GM12878 (cell line): ENCODE data around the gene COL9A2. TPM values are rescaled to one million over a fixed set of nuclear protein-coding genes. Genes with fewer than 3 reads are reported as not detected.

Experiments used
- ATAC-seq: fragments of 200-7000 bp; cut with Tn5 transposase; 3 replicates; pipeline ENCODE4 v1.9.1; 2020; ENCODE audit warnings: mild to moderate bottlenecking, moderate library complexity
- BruUV-seq: library from RNA; stranded (reverse); fragments of 400-500 nt; replicated peaks from 2 replicates; lab custom pipeline; 2021; lab: Mats Ljungman, UMichigan
- CTCF ChIA-PET: fragments of 300-600 bp; sonication (Branson Sonifier 250); formaldehyde crosslinking; extraction: SDS; loops from one replicate; lab custom pipeline; 2021; ENCODE audit warnings: inconsistent platforms; lab: Yijun Ruan, JAX
- POLR2A ChIA-PET: fragments of 350-600 bp; formaldehyde crosslinking; extraction: SDS; loops from one replicate; lab custom pipeline; 2021; ENCODE audit warnings: inconsistent platforms; lab: Charles Lee
- RAD21 ChIA-PET: fragments of 300-600 bp; sonication (Branson Sonifier 250); formaldehyde crosslinking; loops from one replicate; lab custom pipeline; 2023; ENCODE audit warnings: antibody characterized with exemption; ENCODE audit not compliant: unreplicated experiment; lab: Charles Lee
- SMC1A ChIA-PET: fragments of 300-600 bp; sonication (Branson Sonifier 250); formaldehyde crosslinking; loops from one replicate; lab custom pipeline; 2023; ENCODE audit not compliant: unreplicated experiment, uncharacterized antibody; lab: Charles Lee
- DNase-seq: peaks from one replicate; pipeline ENCODE4 v3.0.0-alpha.2; 2011; ENCODE audit warnings: low read depth, low spot score
- FAIRE-seq: peaks from 3 replicates; lab custom pipeline; 2011; peaks lifted over from hg19 to GRCh38; lab: Jason Lieb, UNC
- H2AFZ ChIP-seq: 2 replicates; pipeline ENCODE4 v1.6.0; 2011; ENCODE audit warnings: low read depth, low read length, control low read depth; ENCODE audit not compliant: control insufficient read depth
- H3K27ac ChIP-seq: 2 replicates; pipeline ENCODE4 v1.5.1; 2011; ENCODE audit warnings: control low read depth; ENCODE audit not compliant: control insufficient read depth, insufficient read depth
- H3K27me3 ChIP-seq, 2 experiments: replicated peaks in 1 of 2; 2 replicates each; pipeline versions ENCODE4 v1.6.0 to v1.6.1; 2011; ENCODE audit warnings: low read length in 1 of 2; ENCODE audit not compliant: control insufficient read depth in 2 of 2, insufficient read depth in 2 of 2
- H3K36me3 ChIP-seq, 2 experiments: 2 replicates each; pipeline ENCODE4 v1.5.1; 2011; ENCODE audit warnings: low read length in 1 of 2; ENCODE audit not compliant: control insufficient read depth in 2 of 2, insufficient read depth in 2 of 2
- H3K4me1 ChIP-seq: 2 replicates; pipeline ENCODE4 v1.6.1; 2011; ENCODE audit warnings: mild to moderate bottlenecking, low read length, moderate library complexity, mixed read lengths; ENCODE audit not compliant: control insufficient read depth, insufficient read depth
- H3K4me2 ChIP-seq: 2 replicates; pipeline ENCODE4 v1.6.0; 2011; ENCODE audit warnings: control low read depth; ENCODE audit not compliant: control insufficient read depth, insufficient read depth
- H3K4me3 ChIP-seq: fragments of 200-600 bp; sonication (generic); 2 replicates; pipeline ENCODE4 v1.5.1; 2016
- H3K79me2 ChIP-seq: 2 replicates; pipeline ENCODE4 v1.6.0; 2011; ENCODE audit warnings: low read length; ENCODE audit not compliant: control insufficient read depth, insufficient read depth
- H3K9ac ChIP-seq: 2 replicates; pipeline ENCODE4 v1.8.0; 2011; ENCODE audit warnings: low read length, control low read depth, mixed read lengths; ENCODE audit not compliant: control insufficient read depth, insufficient read depth
- H3K9me3 ChIP-seq: replicated peaks from 3 replicates; pipeline ENCODE4 v1.5.1; 2011; ENCODE audit warnings: mild to moderate bottlenecking, low read length; ENCODE audit not compliant: control insufficient read depth, insufficient read depth
- H4K20me1 ChIP-seq: 2 replicates; pipeline ENCODE4 v1.6.0; 2011; ENCODE audit not compliant: control insufficient read depth, insufficient read depth
- NFIC ChIP-seq: IDR thresholded peaks from 2 replicates; pipeline ENCODE4 v1.6.1; 2012; ENCODE audit warnings: low read depth, mild to moderate bottlenecking, inconsistent platforms, low read length, moderate library complexity
- SMC3 ChIP-seq: IDR thresholded peaks from 2 replicates; pipeline ENCODE4 v1.6.1; 2011; ENCODE audit warnings: low read length, improper control_type of control experiment, borderline replicate concordance
- WGBS: methylation state at CpG from one replicate; pipeline ENCODE4 v1.1.6; 2016; ENCODE audit warnings: low lambda C conversion rate; ENCODE audit not compliant: insufficient replicate concordance, insufficient coverage; ENCODE audit errors: missing lambda C conversion rate; 5-methylcytosine and 5-hydroxymethylcytosine counted together
- in situ Hi-C: fragments of 300-500 bp; cut with MboI; formaldehyde crosslinking; loops from 9 replicates; pipeline ENCODE4 v1.14.3; 2018; ENCODE audit warnings: mixed read lengths
- intact Hi-C: fragments of 100-400 bp; cut with micrococcal nuclease; formaldehyde crosslinking; loops from one replicate; pipeline ENCODE4 v1.14.2; 2022; ENCODE audit not compliant: unreplicated experiment
- polyA plus RNA-seq, 11 experiments: library from polyadenylated mRNA; depleted of rRNA in 4 of 11; unstranded in 6 of 11; stranded (reverse) in 5 of 11; fragments of >200 nt; fragmentation: Nextera tagmentation in 4 of 11; fragmentation: Illumina TruSeq in 1 of 11; extraction: Ambion mirVana in 4 of 11; extraction: Trizol in 1 of 11; gene quantifications; 1 replicate in 1 of 11; 2 replicates in 10 of 11; pipeline versions ENCODE4 v1.2.1 to v1.2.3, GENCODE V29; 2011 to 2016; ENCODE audit warnings: inconsistent platforms in 2 of 11, missing spikeins in 2 of 11, low read depth in 1 of 11
- total RNA-seq, 4 experiments: library from RNA; depleted of rRNA in 3 of 4; stranded (reverse); fragments of >200 nt in 3 of 4; fragmentation: Illumina TruSeq in 1 of 4; extraction: Trizol in 1 of 4; gene quantifications; 2 replicates each; pipeline versions ENCODE4 v1.2.1 to v1.2.3, GENCODE V29; 2013 to 2021

The COL9A2 gene
- total and polyA plus RNA-seq, 10 of the 15 experiments (the other 5 are each of a cell fraction or from before 2014, with no cell fraction given): 3.1 to 63.3 (median 22.4) TPM

DNA sequence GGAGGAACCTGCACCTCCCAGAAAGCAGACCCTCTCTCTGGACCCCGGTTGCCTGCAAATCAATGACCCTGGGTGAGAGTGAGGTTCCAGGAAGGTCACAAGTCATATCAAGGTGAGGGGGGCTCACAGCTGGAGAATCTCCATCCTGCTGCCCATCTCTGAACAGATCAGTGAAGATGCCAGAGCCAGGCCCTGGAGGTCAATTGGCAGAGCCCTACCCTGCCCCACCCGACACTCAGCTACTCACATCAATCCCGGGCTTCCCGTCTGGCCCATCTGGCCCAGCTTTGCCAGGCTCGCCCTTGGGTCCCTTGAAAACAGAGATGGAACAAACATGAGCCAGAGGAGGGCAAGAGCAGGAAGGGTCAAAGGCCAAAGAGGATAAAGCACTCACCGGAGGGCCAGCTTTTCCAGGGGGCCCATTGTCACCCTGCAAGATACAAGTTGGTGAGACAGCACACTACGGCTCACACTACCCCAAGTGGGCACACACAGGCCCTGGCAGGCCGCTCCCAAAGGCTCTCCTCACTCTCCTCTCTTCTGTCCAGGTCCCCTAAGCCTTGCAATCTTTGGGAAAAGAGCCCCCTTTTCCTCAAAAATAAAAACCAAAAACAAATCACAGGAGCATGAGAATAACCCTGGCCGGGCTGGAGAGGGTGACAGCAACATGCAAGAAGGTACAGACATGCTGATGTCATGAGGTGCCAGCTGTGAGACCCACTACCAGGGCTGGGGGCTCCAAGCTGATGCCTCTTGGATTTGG, 2.9 kb downstream of the COL9A2 start:
- H3K9ac ChIP-seq: no peak overlapping the region
- H3K79me2 ChIP-seq: peaks cover 5% of the 10 kb centered on the region
- CTCF ChIA-PET: interaction anchor here (0.6 to 10.0 kb wide), 37 partner anchors 16 to 256 kb away, joined by 3 to 170 read pairs (median 5); partner anchors contain the start of gene ZMPSTE24
- ATAC-seq: no peak
- no peak overlapping the region for H3K27ac ChIP-seq
- no peaks in the 10 kb centered on the region for H3K9me3 ChIP-seq
- peak overlapping the region; percentile 93 for H3K4me2 ChIP-seq
- no TSS peak for BruUV-seq
- H3K27me3 ChIP-seq: peaks cover 4 to 9% of the 10 kb centered on the region in 2 experiments; a peak in 3 of 4 replicates
- SMC1A ChIA-PET: interaction anchor here (0.6 to 9.0 kb wide), 25 partner anchors 10 to 169 kb away, joined by 3 to 84 read pairs (median 4); no protein-coding TSS in a partner anchor
- WGBS: 90% methylated on average over 9 of the region's 9 CpGs
- H3K4me3 ChIP-seq: no peak overlapping the region
- peaks cover 41% of the 10 kb centered on the region for H3K4me1 ChIP-seq
- no peak overlapping the region; the same call in 1 of the 2 replicates for H2AFZ ChIP-seq
- in situ Hi-C loops (no loop called here), intact Hi-C loops (loop anchor here (2.0 kb wide), 2 partner anchors 153 to 161 kb away; partner anchors contain the start of gene RLF)
- RAD21 ChIA-PET: interaction anchor here (0.6 to 6.0 kb wide), 17 partner anchors 22 to 358 kb away, joined by 3 to 81 read pairs (median 6); partner anchors contain the start of gene RLF
- TF ChIP-seq SMC3 (no peak), NFIC (0 out of 2 replicates have a peak, but pooled peaks have one; percentile 4)
- no peak for FAIRE-seq
- no peak for DNase-seq
- POLR2A ChIA-PET: interaction anchor here (0.6 to 4.2 kb wide), 17 partner anchors 23 to 170 kb away, joined by 3 to 21 read pairs (median 4); partner anchors contain the start of gene SMAP2
- no peaks in the 10 kb centered on the region for H4K20me1 ChIP-seq
- no peaks in the 10 kb centered on the region; a peak in 2 of 4 replicates for H3K36me3 ChIP-seq
